Epithelial cell of proximal tubule (primary cell): ENCODE measurements around the gene TBC1D22A. TPM values are rescaled to one million over a fixed set of nuclear protein-coding genes. Genes with fewer than 3 reads are reported as not detected.

Experiments used
- DNase-seq: peaks from one replicate; pipeline ENCODE4 v3.0.0-alpha.2; 2011; ENCODE audit warnings: low read depth
- H3K4me3 ChIP-seq: 2 replicates; pipeline ENCODE4 v1.5.1; 2011; ENCODE audit warnings: low read depth, mild to moderate bottlenecking, low read length
- total RNA-seq: library from RNA; depleted of rRNA; stranded (reverse); fragments of >200 nt; gene quantifications from 2 replicates; pipeline ENCODE4 v1.2.3, GENCODE V29; 2015
- TF ChIP-seq, protein P1 (sequence below): conservative IDR thresholded peaks from 2 replicates; pipeline ENCODE4 v1.5.1; 2012; ENCODE audit warnings: low read depth, mild to moderate bottlenecking, low read length

The TBC1D22A gene
- total RNA-seq, 1 donor from 2014 or later, result 22.7 TPM

- no peak for DNase-seq
- peak within 1 kb of the TSS; percentile 62 for H3K4me3 ChIP-seq
These were observed 24.3 kb upstream of the TBC1D22A start, which contains the start of gene CERK for GRCh38 chr22:46737976-46738646. Gene CERK (minus strand): TSS chr22:46738252. CDS start chr22:46738148, 104 bp downstream.

DNA sequence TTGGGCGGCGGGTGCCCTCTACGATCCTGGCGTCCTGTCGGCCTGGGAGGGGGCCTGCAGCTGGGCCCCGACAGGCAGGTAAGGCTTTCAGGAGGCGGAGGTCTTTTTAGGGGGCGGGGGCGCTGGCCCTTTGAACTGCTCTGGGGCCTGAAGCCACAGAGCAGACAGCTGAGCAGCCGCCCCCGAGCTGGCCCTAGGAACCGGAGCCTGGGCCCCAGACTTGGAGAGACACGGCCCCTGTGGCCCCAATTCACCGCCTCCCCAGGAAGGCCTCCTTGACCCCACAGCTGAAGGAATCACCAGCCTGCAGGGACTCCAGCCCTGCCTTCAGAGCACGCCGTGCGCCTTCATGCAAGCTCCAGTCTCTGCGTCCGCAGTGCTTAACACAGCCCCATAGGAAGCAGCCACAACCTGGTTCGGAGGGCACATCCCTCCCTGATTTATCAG, 23.8 kb upstream of the TBC1D22A start:
- peak overlapping the region; percentile 62 for H3K4me3 ChIP-seq
- TF ChIP-seq, protein P1, sequence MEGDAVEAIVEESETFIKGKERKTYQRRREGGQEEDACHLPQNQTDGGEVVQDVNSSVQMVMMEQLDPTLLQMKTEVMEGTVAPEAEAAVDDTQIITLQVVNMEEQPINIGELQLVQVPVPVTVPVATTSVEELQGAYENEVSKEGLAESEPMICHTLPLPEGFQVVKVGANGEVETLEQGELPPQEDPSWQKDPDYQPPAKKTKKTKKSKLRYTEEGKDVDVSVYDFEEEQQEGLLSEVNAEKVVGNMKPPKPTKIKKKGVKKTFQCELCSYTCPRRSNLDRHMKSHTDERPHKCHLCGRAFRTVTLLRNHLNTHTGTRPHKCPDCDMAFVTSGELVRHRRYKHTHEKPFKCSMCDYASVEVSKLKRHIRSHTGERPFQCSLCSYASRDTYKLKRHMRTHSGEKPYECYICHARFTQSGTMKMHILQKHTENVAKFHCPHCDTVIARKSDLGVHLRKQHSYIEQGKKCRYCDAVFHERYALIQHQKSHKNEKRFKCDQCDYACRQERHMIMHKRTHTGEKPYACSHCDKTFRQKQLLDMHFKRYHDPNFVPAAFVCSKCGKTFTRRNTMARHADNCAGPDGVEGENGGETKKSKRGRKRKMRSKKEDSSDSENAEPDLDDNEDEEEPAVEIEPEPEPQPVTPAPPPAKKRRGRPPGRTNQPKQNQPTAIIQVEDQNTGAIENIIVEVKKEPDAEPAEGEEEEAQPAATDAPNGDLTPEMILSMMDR, result no peak
- DNase-seq, result no peak

More at GRCh38 chr22:46737976-46738646, 24.3 kb upstream of the TBC1D22A start, which contains the start of gene CERK:
- TF ChIP-seq, protein P1, result no peak

DNA sequence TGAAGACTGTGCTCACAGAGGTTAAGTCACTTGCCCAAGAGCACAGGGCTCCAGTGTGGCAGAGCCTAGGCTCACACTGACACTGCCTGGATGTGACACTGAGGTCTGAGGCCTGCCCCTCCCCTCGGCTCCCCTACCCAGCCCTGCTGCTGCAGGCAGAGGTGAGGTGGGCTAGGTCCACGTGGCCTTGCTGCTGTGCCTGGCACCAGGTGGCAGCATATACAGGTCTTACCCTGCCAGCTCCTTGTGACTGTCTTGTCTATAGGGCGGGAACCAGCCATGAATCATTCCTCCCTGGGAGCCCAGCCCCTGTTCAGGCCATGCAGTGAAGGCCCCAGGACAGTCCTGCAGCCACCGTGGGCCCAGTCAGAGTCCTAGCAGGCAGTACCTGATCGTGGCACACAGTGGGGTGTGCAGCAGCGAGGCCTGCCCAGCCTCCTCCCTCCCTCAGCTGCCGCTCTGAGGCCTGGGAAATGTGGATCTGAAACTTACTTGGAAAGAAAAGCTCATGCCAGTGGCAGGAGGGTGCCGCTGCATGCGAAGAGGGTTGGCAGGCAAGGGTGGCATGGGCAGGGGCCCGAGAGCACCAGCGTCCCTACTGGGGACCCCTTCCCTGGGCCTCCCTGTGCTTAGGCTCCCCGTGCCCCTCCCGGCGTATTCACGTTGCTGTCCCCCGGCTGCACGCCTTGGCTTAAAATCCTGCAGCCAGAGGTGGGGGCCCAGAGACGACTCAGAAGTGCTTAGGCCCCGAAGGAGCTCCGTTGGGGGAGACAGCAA, 23.2 kb upstream of the TBC1D22A start:
- DNase-seq, result peak; percentile 35
- TF ChIP-seq, protein P1, result peak; percentile 62

DNA sequence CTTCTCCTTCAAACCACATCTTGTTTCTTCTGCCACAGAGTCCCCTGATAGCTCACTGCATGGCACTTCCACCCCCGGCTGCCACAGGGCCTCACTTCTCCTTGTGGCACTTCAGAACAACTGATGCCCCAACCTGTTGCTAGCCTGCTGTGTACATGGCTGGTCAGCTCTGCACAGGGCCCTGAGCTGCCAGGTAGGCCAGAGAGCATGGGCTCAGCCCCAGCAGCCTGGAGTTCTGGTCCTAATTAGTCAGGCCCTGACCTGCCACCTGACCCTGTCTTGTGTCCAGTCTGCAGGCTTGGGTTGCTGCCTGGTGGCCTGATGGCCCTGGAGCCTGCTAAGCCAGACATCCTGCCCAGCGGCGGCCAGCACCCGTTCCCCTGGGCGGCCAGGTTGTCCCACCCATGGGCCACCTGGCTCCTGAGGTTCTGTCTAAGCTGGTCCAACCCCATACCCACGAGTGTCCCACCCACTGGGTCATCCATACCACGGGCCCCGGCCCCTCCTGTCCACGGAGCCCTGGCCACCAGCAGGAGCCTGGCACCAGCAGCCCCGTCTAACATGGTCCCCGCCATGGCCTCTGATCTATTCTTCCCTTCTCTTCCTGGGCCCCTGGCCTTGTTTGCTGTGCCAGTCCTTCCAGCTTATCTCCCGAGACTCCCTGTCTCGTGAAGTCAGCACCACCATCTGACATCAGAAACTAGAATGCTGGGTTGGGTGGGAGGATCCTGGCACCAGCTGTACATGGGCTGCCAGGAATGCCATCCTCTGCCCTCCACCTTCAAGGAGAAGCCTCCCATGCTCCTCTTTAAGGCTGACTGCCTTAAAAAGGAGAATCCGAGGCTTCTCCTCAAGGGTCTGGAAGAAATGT, 21.3 kb upstream of the TBC1D22A start:
- no peak overlapping the region for H3K4me3 ChIP-seq
- no peak for DNase-seq
- TF ChIP-seq, protein P1, result no peak

More for the DNA sequence above, 23.2 kb upstream of the TBC1D22A start:
- H3K4me3 ChIP-seq, result peak overlapping the region; percentile 62

GRCh38 chr22:46741974-46742519, 20.4 kb upstream of the TBC1D22A start:
- TF ChIP-seq, protein P1, result no peak
- no peak overlapping the region for H3K4me3 ChIP-seq
- DNase-seq, result no peak

DNA sequence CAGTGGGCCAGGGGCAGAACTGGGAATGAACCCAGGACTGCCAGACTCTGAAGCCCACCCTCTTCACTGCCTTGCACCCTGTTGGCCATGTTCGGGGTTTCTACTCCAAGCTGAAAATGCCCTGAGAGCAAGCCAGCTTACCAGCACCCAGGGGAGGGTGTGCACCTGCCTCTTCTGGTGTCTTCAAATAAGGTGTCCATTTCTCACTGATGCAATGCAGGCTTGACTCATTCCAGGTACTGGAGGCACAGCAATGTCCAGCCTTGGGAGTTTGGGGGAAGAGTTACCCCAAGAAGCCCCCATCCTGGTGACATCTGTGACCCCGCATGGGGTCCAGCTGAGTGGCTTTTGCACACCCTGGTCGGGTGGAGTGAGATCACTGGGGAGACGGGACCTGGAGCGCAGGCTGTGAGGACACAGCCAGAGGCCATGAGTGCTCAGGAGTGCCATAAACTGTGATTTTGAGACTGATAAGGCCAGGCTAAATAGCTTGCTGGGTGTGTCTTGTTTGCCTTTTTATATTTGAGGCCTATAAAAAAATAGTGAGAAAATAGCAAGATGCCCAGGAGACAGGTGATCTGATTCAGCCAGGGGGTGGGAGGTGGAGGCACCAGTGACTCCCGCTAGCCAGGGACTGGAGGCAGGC, 19.8 kb upstream of the TBC1D22A start:
- no peak for DNase-seq
- TF ChIP-seq, protein P1, result no peak
- H3K4me3 ChIP-seq, result no peak overlapping the region
